Left ventricle myocardium inferior (tissue), 1 donor: ENCODE results near the gene WNT3. TPM values are rescaled to one million over a fixed set of nuclear protein-coding genes. Genes with fewer than 3 reads are reported as not detected.

ENCODE experiments used
- DNase-seq: peaks from one replicate; pipeline ENCODE4 v3.0.0-alpha.2; 2020
- H3K27ac ChIP-seq: fragments of 200-600 bp; replicated peaks from 2 replicates; pipeline ENCODE4 v1.8.0; 2021
- H3K27me3 ChIP-seq: fragments of 200-600 bp; 2 replicates; pipeline ENCODE4 v1.8.0; 2021; ENCODE audit warnings: low read depth
- H3K36me3 ChIP-seq: fragments of 200-600 bp; 2 replicates; pipeline ENCODE4 v1.8.0; 2021
- H3K4me1 ChIP-seq: fragments of 200-600 bp; 2 replicates; pipeline ENCODE4 v1.8.0; 2021
- H3K4me3 ChIP-seq: fragments of 200-600 bp; 2 replicates; pipeline ENCODE4 v1.8.0; 2021; ENCODE audit warnings: mild to moderate bottlenecking, moderate library complexity
- H3K9me3 ChIP-seq: fragments of 200-600 bp; replicated peaks from 2 replicates; pipeline ENCODE4 v1.8.0; 2021
- intact Hi-C: fragments of 100-400 bp; cut with micrococcal nuclease; formaldehyde crosslinking; loops from one replicate; pipeline ENCODE4 v1.11.0; 2022
- total RNA-seq: library from RNA; stranded (reverse); fragmentation: NEBNext Ultra II Directional; extraction: Animal tissue kit (Norgen Biotek cat#: 25700); gene quantifications from one replicate; pipeline ENCODE4 v1.2.1, GENCODE V29; 2021
- TF ChIP-seq, protein P1 (sequence below): fragments of 200-600 bp; IDR thresholded peaks from 2 replicates; pipeline ENCODE4 v1.8.0; 2021; ENCODE audit warnings: antibody characterized with exemption, mild to moderate bottlenecking, borderline replicate concordance
- donor health status: DM: no; HTN: yes; CAD: no; lungs with severe emphysema.

Gene WNT3
- total RNA-seq, 1 donor from 2014 or later: 0.96 TPM

DNA sequence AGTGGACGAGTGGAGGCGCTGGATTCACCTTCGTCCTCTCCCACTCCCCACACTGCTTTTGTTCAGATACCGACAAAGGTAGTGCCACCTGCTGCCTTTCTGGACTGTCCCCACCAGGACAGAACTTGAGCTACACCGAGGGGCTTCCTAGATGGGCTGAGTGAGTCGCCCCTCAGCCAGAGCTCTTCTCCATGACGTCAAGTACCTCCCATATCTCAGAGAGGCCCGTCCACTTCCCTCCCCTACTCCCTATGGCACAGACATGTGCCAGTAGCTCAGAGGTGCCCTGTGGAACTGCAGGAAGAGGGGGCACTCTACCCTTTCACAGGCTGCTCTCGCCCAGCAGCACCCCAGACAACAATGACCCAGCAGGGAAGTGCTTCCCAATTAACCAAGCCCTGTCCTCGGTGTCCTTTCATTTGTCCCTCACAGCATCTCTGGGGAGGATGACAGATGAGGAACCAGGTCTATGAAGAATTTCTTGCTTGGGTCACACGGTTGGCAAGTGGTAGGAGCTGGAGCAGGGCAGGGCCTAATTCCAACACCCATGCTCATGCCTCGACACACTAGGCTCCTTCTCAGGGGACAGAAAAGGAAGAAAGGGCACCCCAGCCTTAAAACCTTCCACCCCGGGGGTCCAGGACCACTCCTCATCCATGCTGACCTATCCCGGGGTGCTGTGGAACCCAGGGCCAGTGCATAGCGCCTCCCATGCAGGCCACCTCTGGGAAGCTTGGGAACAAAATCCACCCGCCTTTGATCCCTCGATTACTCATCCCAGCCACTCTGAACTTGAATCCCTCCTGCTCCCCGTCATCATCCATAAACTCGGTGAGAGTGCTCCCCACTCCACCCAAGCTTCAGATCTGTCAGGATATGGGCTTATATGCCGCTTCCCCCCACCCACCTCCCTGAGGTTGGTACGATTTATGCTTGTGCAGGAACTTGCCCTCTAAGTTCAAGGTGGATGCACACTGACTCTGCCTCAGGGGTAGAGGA lies 51.7 kb downstream of the WNT3 start:
- Histone ChIP-seq H3K36me3 (no peaks in the 10 kb centered on the region), H3K9me3 (no peaks in the 10 kb centered on the region), H3K27me3 (peaks cover 9% of the 10 kb centered on the region), H3K4me3 (no peak overlapping the region), H3K4me1 (peaks cover 32% of the 10 kb centered on the region), H3K27ac (no peak overlapping the region)
- intact Hi-C loops: no loop called here
- DNase-seq: no peak
- TF ChIP-seq, protein P1, sequence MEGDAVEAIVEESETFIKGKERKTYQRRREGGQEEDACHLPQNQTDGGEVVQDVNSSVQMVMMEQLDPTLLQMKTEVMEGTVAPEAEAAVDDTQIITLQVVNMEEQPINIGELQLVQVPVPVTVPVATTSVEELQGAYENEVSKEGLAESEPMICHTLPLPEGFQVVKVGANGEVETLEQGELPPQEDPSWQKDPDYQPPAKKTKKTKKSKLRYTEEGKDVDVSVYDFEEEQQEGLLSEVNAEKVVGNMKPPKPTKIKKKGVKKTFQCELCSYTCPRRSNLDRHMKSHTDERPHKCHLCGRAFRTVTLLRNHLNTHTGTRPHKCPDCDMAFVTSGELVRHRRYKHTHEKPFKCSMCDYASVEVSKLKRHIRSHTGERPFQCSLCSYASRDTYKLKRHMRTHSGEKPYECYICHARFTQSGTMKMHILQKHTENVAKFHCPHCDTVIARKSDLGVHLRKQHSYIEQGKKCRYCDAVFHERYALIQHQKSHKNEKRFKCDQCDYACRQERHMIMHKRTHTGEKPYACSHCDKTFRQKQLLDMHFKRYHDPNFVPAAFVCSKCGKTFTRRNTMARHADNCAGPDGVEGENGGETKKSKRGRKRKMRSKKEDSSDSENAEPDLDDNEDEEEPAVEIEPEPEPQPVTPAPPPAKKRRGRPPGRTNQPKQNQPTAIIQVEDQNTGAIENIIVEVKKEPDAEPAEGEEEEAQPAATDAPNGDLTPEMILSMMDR: no peak

DNA sequence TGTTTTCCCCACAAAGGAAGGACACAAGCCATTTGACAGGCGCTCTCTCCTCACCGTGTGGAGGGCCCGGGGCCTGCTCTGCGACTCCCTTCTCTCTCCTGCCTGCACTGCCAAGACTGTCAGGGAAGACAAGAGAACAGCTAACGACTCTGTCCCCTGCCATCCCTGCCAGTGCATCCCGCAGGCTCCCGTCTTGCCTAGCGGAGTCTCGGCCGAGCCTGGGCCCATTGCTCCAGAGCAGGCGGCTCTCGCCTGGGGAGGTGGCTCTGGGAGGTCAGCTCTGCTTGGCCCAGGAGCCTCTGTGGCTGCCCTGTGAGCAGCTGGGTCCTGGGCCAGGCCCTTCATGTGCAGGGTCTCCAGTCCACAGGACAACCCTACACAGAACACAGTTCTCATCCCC lies 53.0 kb downstream of the WNT3 start:
- Histone ChIP-seq H3K27ac (peak overlapping the region; percentile 69), H3K4me3 (no peak overlapping the region), H3K27me3 (peaks cover 9% of the 10 kb centered on the region), H3K4me1 (peaks cover 26% of the 10 kb centered on the region), H3K36me3 (no peaks in the 10 kb centered on the region), H3K9me3 (no peaks in the 10 kb centered on the region)
- intact Hi-C loops: no loop called here
- DNase-seq: no peak
- TF ChIP-seq, protein P1: no peak

DNA sequence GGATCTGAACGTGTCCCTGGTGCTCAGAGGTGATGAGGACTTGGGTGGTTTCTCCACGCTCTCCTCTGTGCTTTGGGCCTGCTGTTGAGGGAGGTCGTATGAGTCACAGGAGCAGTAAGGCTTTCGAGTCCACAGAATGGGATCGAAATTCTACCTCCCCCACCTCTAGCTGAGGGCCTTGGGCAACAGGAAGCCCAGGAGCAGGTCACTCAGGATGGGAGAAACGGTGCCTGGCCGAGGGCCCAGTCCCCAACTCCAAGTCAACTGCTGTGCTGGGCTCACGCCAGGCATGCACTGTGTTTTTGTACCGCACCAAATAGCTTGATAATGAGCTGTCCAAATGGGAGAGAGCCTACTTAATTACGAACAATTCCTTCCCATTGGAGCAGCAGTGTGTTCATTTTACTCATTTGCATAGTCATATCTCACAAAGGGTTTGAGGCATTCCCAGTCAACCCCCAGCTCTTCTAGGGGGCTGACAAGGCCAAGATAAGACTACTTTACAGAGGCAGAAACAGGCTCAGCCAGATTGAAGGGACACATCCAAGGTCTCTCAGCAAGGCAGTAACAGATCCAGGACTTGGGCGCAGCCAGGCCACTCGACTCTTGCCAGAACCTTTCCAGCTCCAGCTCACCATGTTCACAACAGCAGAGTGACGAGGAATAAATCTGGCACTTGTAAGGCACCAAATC lies 53.6 kb downstream of the WNT3 start:
- Histone ChIP-seq H3K27me3 (peaks cover 6% of the 10 kb centered on the region), H3K27ac (peak overlapping the region; percentile 69), H3K36me3 (no peaks in the 10 kb centered on the region), H3K4me1 (peaks cover 26% of the 10 kb centered on the region), H3K4me3 (no peak overlapping the region), H3K9me3 (no peaks in the 10 kb centered on the region)
- intact Hi-C loops: no loop called here
- DNase-seq: peak; percentile 78
- TF ChIP-seq, protein P1: no peak

DNA sequence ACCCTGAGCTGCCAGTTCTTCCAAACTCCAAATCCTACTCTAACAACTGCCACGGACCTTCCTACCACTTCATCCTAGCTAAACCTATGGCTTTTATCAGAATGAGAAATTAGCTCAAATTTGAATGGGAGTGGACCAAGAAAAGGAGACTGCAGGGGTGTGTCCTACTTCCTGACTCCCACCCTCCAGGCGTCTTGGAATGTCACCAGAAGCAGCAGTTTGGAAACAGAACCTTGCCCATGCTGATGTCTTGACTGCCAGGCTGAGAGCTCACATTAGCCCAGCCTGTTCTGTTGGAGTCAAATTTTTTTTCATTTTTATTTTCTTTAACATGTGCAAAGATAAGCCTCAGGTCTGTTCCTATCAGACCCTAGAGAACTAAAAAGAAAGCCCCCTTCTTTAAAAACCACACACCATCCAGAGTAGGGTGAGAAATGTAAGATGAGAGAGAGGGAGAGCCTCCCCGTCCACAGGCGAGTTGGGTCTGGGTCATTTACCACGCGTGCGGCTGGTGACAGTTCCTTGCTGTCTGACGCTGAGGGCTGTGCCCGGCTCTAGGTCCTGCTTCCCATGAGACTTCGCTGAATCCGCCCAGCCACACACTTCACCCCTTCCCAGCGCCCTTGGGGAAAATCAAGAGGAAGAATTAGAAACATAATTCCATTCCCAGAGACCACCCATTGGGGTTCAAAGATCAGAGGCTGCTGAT lies 54.3 kb downstream of the WNT3 start:
- TF ChIP-seq, protein P1: no peak
- Histone ChIP-seq H3K27me3 (no peaks in the 10 kb centered on the region), H3K27ac (peak overlapping the region; percentile 69), H3K36me3 (no peaks in the 10 kb centered on the region), H3K9me3 (no peaks in the 10 kb centered on the region), H3K4me1 (peaks cover 26% of the 10 kb centered on the region), H3K4me3 (no peak overlapping the region)
- DNase-seq: no peak
- intact Hi-C loops: no loop called here

DNA sequence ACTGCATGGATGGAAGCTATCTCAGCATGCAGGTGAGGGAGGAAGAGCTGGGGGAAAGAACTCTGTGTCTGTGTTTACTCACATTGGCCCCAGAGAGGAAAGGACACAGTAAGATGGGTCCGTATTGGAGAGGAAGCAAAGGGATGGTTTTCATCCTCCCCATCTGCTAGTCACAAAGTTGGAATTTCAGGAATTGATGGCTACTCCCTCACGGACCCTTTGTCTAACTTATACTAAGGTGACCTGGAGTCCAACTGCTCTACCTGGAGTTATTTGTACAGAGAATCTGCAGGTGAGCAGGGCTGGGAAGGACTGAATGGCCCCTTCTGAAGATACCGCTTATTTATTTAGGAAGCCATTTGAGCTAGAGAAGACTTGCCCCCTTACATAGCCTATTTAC lies 55.1 kb downstream of the WNT3 start:
- Histone ChIP-seq H3K9me3 (no peaks in the 10 kb centered on the region), H3K27ac (no peak overlapping the region), H3K36me3 (no peaks in the 10 kb centered on the region), H3K27me3 (no peaks in the 10 kb centered on the region), H3K4me3 (no peak overlapping the region), H3K4me1 (peaks cover 26% of the 10 kb centered on the region)
- TF ChIP-seq, protein P1: no peak
- intact Hi-C loops: no loop called here
- no peak for DNase-seq
